Thymus (tissue), 11 donors: ENCODE measurements around the gene SLC6A6. TPM values are rescaled to one million over a fixed set of nuclear protein-coding genes. Genes with fewer than 3 reads are reported as not detected.

ENCODE experiments used
- DNase-seq, 9 donors: peaks; one replicate each; pipeline ENCODE4 v3.0.0-alpha.2; 2013; ENCODE audit warnings: low spot score in 9 of 9, low read depth in 6 of 9, missing footprints in 1 of 9
- H3K27ac ChIP-seq, 2 donors: one replicate each; pipeline ENCODE4 v1.5.1; 2013; ENCODE audit warnings: control low read depth in 1 of 2, low read depth in 1 of 2, low read length in 1 of 2, mild to moderate bottlenecking in 1 of 2, moderate library complexity in 1 of 2
- H3K27me3 ChIP-seq, 2 donors: one replicate each; pipeline ENCODE4 v1.5.1; 2013; ENCODE audit warnings: low read length in 1 of 2; ENCODE audit not compliant: control insufficient read depth in 2 of 2, insufficient read depth in 1 of 2
- H3K36me3 ChIP-seq, 2 donors: one replicate each; pipeline ENCODE4 v1.5.1; 2013; ENCODE audit warnings: low read length in 1 of 2, mild to moderate bottlenecking in 1 of 2, moderate library complexity in 1 of 2; ENCODE audit not compliant: control insufficient read depth in 2 of 2, insufficient read depth in 2 of 2
- H3K4me1 ChIP-seq, 2 donors: one replicate each; pipeline ENCODE4 v1.5.1; 2013; ENCODE audit warnings: low read length in 2 of 2; ENCODE audit not compliant: control insufficient read depth in 2 of 2, insufficient read depth in 2 of 2
- H3K4me3 ChIP-seq, 2 donors: one replicate each; pipeline ENCODE4 v1.5.1; 2013; ENCODE audit warnings: low read length in 2 of 2, control low read depth in 1 of 2, mild to moderate bottlenecking in 1 of 2
- H3K9me3 ChIP-seq, 2 donors: one replicate each; pipeline ENCODE4 v1.5.1; 2013; ENCODE audit warnings: low read length in 1 of 2, mild to moderate bottlenecking in 1 of 2; ENCODE audit not compliant: control insufficient read depth in 2 of 2, insufficient read depth in 1 of 2
- WGBS: extraction: QIAGEN DNeasy Blood & Tissue Kit; methylation state at CpG from one replicate; pipeline ENCODE4 v1.1.7; 2013; 5-methylcytosine and 5-hydroxymethylcytosine counted together
- polyA plus RNA-seq: library from polyadenylated mRNA; stranded (reverse); fragments of 200-250 nt; gene quantifications from one replicate; pipeline ENCODE4 v1.2.3, GENCODE V29; 2013
- total RNA-seq: library from RNA; stranded (reverse); fragments of 120-200 nt; gene quantifications from one replicate; pipeline ENCODE4 v1.2.4, GENCODE V29; 2013
- donor health status: healthy.

SLC6A6 gene
- total and polyA plus RNA-seq, 2 donors, result 5.2 to 8.2 TPM

GRCh38 chr3:14363379-14363778, 39.0 kb upstream of the SLC6A6 start:
- 90% methylated on average over 3 of the region's 3 CpGs for WGBS
- H3K27ac ChIP-seq, result no peak overlapping the region
- no peaks in the 10 kb centered on the region for H3K4me1 ChIP-seq
- H3K9me3 ChIP-seq, result no peaks in the 10 kb centered on the region
- H3K4me3 ChIP-seq, result no peak overlapping the region
- DNase-seq, result no peak
- H3K36me3 ChIP-seq, result no peaks in the 10 kb centered on the region
- peaks cover 0 to 3% of the 10 kb centered on the region in 2 donors for H3K27me3 ChIP-seq

DNA sequence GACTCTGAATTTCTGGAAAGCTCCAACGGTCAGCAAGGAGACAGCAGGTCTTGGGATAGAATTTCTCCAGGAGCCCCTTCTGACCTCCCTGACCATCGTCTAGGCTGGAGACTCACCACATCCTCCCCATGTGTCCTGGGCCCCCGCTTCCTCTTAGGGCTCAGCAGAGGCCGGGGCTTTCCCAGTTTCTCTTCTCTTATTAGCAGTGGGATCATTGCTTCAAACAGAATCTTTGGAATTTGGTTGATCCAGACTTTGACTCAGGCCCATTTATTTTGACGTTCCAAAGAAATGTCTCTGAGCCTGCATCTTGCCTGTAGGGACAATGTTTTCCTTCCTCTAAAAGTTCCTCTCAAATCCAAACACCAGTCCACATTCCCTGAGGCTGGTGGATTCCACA, 38.4 kb upstream of the SLC6A6 start:
- peaks cover 0 to 3% of the 10 kb centered on the region in 2 donors for H3K27me3 ChIP-seq
- WGBS, result 57% methylated on average over 5 of the region's 5 CpGs
- H3K27ac ChIP-seq, result no peak overlapping the region
- no peak overlapping the region for H3K4me3 ChIP-seq
- H3K9me3 ChIP-seq, result no peaks in the 10 kb centered on the region
- no peaks in the 10 kb centered on the region for H3K36me3 ChIP-seq
- DNase-seq, result no peak
- H3K4me1 ChIP-seq, result no peaks in the 10 kb centered on the region

GRCh38 chr3:14364580-14365292, 37.7 kb upstream of the SLC6A6 start:
- Histone ChIP-seq H3K36me3 (no peaks in the 10 kb centered on the region), H3K9me3 (no peaks in the 10 kb centered on the region), H3K4me3 (no peak overlapping the region), H3K4me1 (no peaks in the 10 kb centered on the region), H3K27me3 (peaks cover 0 to 3% of the 10 kb centered on the region in 2 donors), H3K27ac (no peak overlapping the region)
- no peak for DNase-seq
- 97% methylated on average over 8 of the region's 8 CpGs for WGBS

DNA sequence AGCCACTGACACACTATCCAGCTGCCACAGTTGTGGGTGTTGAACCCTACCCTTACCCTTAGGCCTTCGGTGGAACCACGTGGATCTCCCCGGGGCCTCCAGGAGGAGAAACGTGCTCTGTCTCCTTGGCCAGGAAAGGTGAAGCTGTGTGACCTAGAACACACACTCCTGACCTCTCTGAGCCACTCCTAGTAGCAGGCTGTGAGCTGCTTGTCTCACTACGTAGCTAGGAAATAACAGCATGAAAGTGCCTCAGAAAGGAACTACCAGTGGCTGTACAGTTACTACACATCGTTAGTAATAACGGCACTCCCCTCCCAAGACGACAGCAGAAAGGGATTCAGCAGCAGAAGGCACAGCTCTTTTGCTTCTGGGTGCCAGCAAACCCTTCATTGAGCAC, 36.2 kb upstream of the SLC6A6 start:
- Histone ChIP-seq H3K27me3 (peaks cover 0 to 3% of the 10 kb centered on the region in 2 donors), H3K4me3 (no peak overlapping the region), H3K9me3 (no peaks in the 10 kb centered on the region), H3K4me1 (peaks cover 0 to 2% of the 10 kb centered on the region in 2 donors), H3K27ac (no peak overlapping the region), H3K36me3 (no peaks in the 10 kb centered on the region)
- DNase-seq, result no peak
- WGBS, result 95% methylated on average over 8 of the region's 8 CpGs

DNA sequence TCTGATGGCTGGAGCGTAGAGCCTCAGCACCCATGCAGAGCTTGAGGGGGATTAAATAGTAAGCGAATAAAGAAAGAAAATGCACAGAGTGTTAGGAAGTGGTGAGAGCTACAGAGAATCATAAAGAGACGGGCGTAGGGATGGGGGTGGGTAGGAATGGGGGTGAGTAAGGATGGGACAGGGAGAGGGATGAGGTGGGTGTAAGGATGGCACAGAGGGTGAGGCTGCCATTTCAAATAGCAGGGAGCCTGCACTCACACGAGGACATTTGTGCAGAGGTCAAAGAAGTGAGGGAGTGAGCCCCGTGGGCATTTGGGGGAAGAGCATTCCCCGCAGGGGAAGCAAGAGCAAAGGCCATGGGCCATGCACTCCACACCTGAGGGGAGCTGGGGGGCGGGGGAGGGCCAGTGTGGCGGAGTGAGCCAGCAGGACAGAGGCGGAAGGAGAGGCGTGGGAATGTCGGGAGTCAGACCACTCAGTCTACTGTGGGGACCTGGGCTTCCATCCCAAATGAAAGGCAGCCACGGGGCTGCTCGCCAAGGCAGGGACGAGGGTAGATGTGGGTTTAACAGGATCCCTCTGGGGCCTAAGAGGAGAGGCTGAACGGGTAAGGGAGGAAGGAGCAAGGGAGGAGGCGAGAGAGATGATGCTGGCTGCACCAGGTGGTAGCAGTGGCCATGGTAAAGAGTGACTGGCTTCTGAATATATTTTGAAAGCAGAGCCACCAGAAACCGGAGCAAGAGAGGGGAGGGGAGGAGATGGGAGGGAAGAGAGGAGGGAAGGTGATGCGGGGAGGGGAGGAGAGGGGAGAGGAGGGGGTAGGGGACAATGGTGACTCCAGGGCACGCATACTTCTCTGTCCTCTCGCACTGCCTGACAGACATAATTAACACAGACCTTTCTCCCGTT, 35.2 kb upstream of the SLC6A6 start:
- H3K36me3 ChIP-seq, result no peaks in the 10 kb centered on the region
- H3K9me3 ChIP-seq, result peaks cover 0 to 3% of the 10 kb centered on the region in 2 donors
- no peak overlapping the region for H3K27ac ChIP-seq
- H3K4me3 ChIP-seq, result no peak overlapping the region
- no peak for DNase-seq
- peaks cover 0 to 3% of the 10 kb centered on the region in 2 donors for H3K27me3 ChIP-seq
- 91% methylated on average over 22 of the region's 22 CpGs for WGBS
- H3K4me1 ChIP-seq, result peaks cover 0 to 2% of the 10 kb centered on the region in 2 donors

- WGBS, result 96% methylated on average over 10 of the region's 10 CpGs
- H3K4me1 ChIP-seq, result peaks cover 0 to 2% of the 10 kb centered on the region in 2 donors
- DNase-seq, result no peak
- H3K4me3 ChIP-seq, result no peak overlapping the region
- no peaks in the 10 kb centered on the region for H3K36me3 ChIP-seq
- H3K9me3 ChIP-seq, result peaks cover 0 to 3% of the 10 kb centered on the region in 2 donors
- no peak overlapping the region for H3K27ac ChIP-seq
- H3K27me3 ChIP-seq, result peaks cover 0 to 3% of the 10 kb centered on the region in 2 donors
These were observed 34.3 kb upstream of the SLC6A6 start for GRCh38 chr3:14368146-14368545.

GRCh38 chr3:14368885-14369284, 33.5 kb upstream of the SLC6A6 start:
- Histone ChIP-seq H3K36me3 (no peaks in the 10 kb centered on the region), H3K9me3 (peaks cover 0 to 3% of the 10 kb centered on the region in 2 donors), H3K27ac (no peak overlapping the region), H3K27me3 (peaks cover 0 to 3% of the 10 kb centered on the region in 2 donors), H3K4me3 (no peak overlapping the region), H3K4me1 (peaks cover 0 to 2% of the 10 kb centered on the region in 2 donors)
- DNase-seq, result no peak
- 92% methylated on average over 2 of the region's 2 CpGs for WGBS

- H3K4me3 ChIP-seq, result no peak overlapping the region
- 86% methylated on average over 15 of the region's 15 CpGs for WGBS
- peaks cover 0 to 3% of the 10 kb centered on the region in 2 donors for H3K9me3 ChIP-seq
- H3K36me3 ChIP-seq, result no peaks in the 10 kb centered on the region
- peaks cover 0 to 2% of the 10 kb centered on the region in 2 donors for H3K4me1 ChIP-seq
- no peak overlapping the region for H3K27ac ChIP-seq
- H3K27me3 ChIP-seq, result peaks cover 0 to 3% of the 10 kb centered on the region in 2 donors
- DNase-seq, result no peak
These were observed 32.4 kb upstream of the SLC6A6 start for GRCh38 chr3:14369675-14370669.
